Fibroblast of the aortic adventitia (primary cell): Measurements from ENCODE around the gene POU6F1. TPM values are rescaled to one million over a fixed set of nuclear protein-coding genes. Genes with fewer than 3 reads are reported as not detected.
A peak's percentile ranks its signal among the peaks of the same experiment; 100 is the strongest.

Source experiments
- DNase-seq: peaks from one replicate; pipeline ENCODE4 v3.0.0-alpha.2; 2010; ENCODE audit warnings: low read depth
- H3K4me3 ChIP-seq: 2 replicates; pipeline ENCODE4 v1.5.1; 2011; ENCODE audit warnings: low read depth, mild to moderate bottlenecking, control low read depth, low read length, moderate library complexity
- CTCF ChIP-seq: IDR thresholded peaks from 2 replicates; pipeline ENCODE4 v1.5.1; 2011; ENCODE audit warnings: mild to moderate bottlenecking, low read length, control low read depth, inconsistent platforms; ENCODE audit not compliant: insufficient read depth
- total RNA-seq: library from RNA; depleted of rRNA; stranded (reverse); fragments of >200 nt; gene quantifications from 2 replicates; pipeline ENCODE4 v1.2.3, GENCODE V29; 2012; ENCODE audit warnings: low replicate concordance

The POU6F1 gene
- total RNA-seq, 1 donor, result 5.7 TPM

DNA sequence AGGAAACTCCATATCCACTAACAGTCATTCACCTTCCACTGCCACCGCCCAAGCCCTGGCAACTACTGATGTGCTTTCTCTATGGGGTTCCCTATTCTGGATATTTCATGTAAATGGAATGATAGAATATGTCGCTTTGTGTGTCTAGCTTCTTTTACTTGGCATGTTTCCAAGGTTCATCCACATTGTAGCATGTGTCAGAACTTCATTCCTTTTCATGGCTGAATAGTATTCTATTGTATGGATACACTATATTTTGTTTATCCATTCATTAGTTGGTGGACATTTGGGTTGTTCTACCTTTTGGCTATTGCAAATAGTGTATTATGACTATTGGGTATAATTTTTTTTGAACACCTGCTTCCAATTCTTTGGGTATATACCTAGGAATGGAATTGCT lies 8.6 kb downstream of the POU6F1 start:
- TF ChIP-seq CTCF, result no peak

DNA sequence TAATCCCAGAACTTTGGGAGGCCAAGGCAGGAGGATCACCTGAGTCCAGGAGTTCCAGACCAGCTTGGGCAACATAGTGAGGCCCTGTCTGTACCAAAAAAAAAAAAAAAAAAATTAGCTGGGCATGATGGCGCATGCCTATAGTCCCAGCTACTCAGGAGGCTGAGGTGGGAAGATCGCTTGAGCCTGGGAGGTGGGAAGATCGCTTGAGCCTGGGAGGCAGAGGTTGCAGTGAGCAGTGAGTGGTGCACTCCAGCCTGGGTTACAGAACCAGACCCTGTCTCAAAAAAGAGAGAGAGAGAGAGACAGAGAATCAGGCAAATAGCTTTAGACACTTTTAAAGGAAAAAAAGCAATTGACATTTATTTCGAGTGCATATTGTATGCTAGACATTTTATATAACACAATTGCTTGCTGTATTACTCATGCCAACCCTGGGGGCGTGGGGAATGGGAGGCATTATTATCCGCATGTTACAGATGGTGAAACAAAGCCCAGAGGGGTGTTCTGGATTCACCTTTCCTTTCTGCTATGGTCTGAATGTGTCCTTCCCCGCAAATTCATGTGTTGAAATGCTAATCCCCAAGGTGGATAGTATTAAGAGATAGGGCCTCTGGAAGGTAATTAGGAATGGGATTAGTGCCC lies 9.7 kb downstream of the POU6F1 start:
- H3K4me3 ChIP-seq, result no peak overlapping the region
- DNase-seq, result no peak
- TF ChIP-seq CTCF, result no peak

More for the DNA sequence above, 8.6 kb downstream of the POU6F1 start:
- H3K4me3 ChIP-seq, result no peak overlapping the region
- no peak for DNase-seq

- no peak overlapping the region for H3K4me3 ChIP-seq
- TF ChIP-seq CTCF, result no peak
These were observed 12.5 kb downstream of the POU6F1 start for GRCh38 chr12:51205350-51205749.

GRCh38 chr12:51202718-51203117 lies 15.1 kb downstream of the POU6F1 start:
- H3K4me3 ChIP-seq, result no peak overlapping the region
- no peak for DNase-seq
- TF ChIP-seq CTCF, result no peak

More at GRCh38 chr12:51205350-51205749, 12.5 kb downstream of the POU6F1 start:
- no peak for DNase-seq

- DNase-seq, result peak; percentile 10
- H3K4me3 ChIP-seq, result no peak overlapping the region
- no peak for TF ChIP-seq CTCF
These were observed 17.1 kb downstream of the POU6F1 start for GRCh38 chr12:51200806-51201205.

GRCh38 chr12:51200156-51200555 lies 17.7 kb downstream of the POU6F1 start:
- TF ChIP-seq CTCF, result no peak
- H3K4me3 ChIP-seq, result no peak overlapping the region
- no peak for DNase-seq
